Calu3 (cell line): Measurements from ENCODE around the gene ULBP3. TPM values are rescaled to one million over a fixed set of nuclear protein-coding genes. Genes with fewer than 3 reads are reported as not detected.

ENCODE experiments used
- BruUV-seq: library from RNA; stranded (reverse); fragments of 400-500 nt; replicated peaks from 2 replicates; lab custom pipeline; 2021; lab: Mats Ljungman, UMichigan
- CTCF ChIA-PET: fragments of 300-600 bp; sonication (Branson Sonifier 250); formaldehyde crosslinking; loops from one replicate; lab custom pipeline; 2022; ENCODE audit warnings: antibody characterized with exemption; lab: Charles Lee
- DNase-seq: peaks from one replicate; pipeline ENCODE4 v3.0.0; 2022
- H3K27ac Mint-ChIP-seq: one replicate; pipeline ENCODE4 v1.8.0; 2022; ENCODE audit warnings: mixed read lengths; ENCODE audit not compliant: unreplicated experiment
- H3K27me3 Mint-ChIP-seq: one replicate; pipeline ENCODE4 v1.8.0; 2022; ENCODE audit warnings: mixed read lengths; ENCODE audit not compliant: unreplicated experiment
- H3K36me3 Mint-ChIP-seq: one replicate; pipeline ENCODE4 v1.8.0; 2022; ENCODE audit warnings: mild to moderate bottlenecking, moderate library complexity, mixed read lengths; ENCODE audit not compliant: insufficient read depth, unreplicated experiment
- H3K4me1 Mint-ChIP-seq: one replicate; pipeline ENCODE4 v1.8.0; 2022; ENCODE audit warnings: mild to moderate bottlenecking, low read depth, mixed read lengths; ENCODE audit not compliant: unreplicated experiment
- H3K4me3 Mint-ChIP-seq: one replicate; pipeline ENCODE4 v1.8.0; 2022; ENCODE audit warnings: mild to moderate bottlenecking, low read depth, moderate library complexity, mixed read lengths; ENCODE audit not compliant: unreplicated experiment
- H3K9me3 Mint-ChIP-seq: one replicate; pipeline ENCODE4 v1.8.0; 2022; ENCODE audit warnings: low read depth, mixed read lengths; ENCODE audit not compliant: unreplicated experiment
- CTCF ChIP-seq: fragments of 200-600 bp; IDR thresholded peaks from one replicate; pipeline ENCODE4 v1.8.0; 2022; ENCODE audit warnings: antibody characterized with exemption; ENCODE audit not compliant: unreplicated experiment
- intact Hi-C: fragments of 100-400 bp; cut with micrococcal nuclease; formaldehyde crosslinking; loops from one replicate; pipeline ENCODE4 v1.10.0; 2022; ENCODE audit not compliant: unreplicated experiment
- total RNA-seq: library from RNA; stranded (reverse); gene quantifications from 2 replicates; pipeline ENCODE4 v1.2.3, GENCODE V29; 2022

Gene ULBP3
- total RNA-seq, 1 experiment from 2014 or later, result 8.4 TPM

- no TSS peak for BruUV-seq
- Mint-ChIP-seq H3K36me3 (no peaks in the 10 kb centered on the region), H3K9me3 (no peaks in the 10 kb centered on the region), H3K27ac (no peak overlapping the region), H3K4me1 (no peaks in the 10 kb centered on the region), H3K27me3 (peaks cover 68% of the 10 kb centered on the region), H3K4me3 (no peak overlapping the region)
- intact Hi-C loops, result no loop called here
- DNase-seq, result no peak
- TF ChIP-seq CTCF, result no peak
- CTCF ChIA-PET, result no interaction called here
These were observed 15.5 kb downstream of the ULBP3 start for GRCh38 chr6:150053450-150053849.

GRCh38 chr6:150050846-150051245 lies 18.1 kb downstream of the ULBP3 start:
- CTCF ChIA-PET, result no interaction called here
- H3K9me3 Mint-ChIP-seq, result no peaks in the 10 kb centered on the region
- no peak for TF ChIP-seq CTCF
- no peaks in the 10 kb centered on the region for H3K36me3 Mint-ChIP-seq
- no peaks in the 10 kb centered on the region for H3K4me1 Mint-ChIP-seq
- no peak overlapping the region for H3K27ac Mint-ChIP-seq
- DNase-seq, result no peak
- no TSS peak for BruUV-seq
- intact Hi-C loops, result no loop called here
- no peak overlapping the region for H3K4me3 Mint-ChIP-seq
- peaks cover 56% of the 10 kb centered on the region for H3K27me3 Mint-ChIP-seq

- no TSS peak for BruUV-seq
These were observed 20.8 kb downstream of the ULBP3 start for GRCh38 chr6:150048099-150048498.

GRCh38 chr6:150046943-150047342 lies 22.0 kb downstream of the ULBP3 start:
- no peak overlapping the region for H3K4me3 Mint-ChIP-seq
- no peaks in the 10 kb centered on the region for H3K36me3 Mint-ChIP-seq
- intact Hi-C loops, result no loop called here
- H3K27me3 Mint-ChIP-seq, result peaks cover 36% of the 10 kb centered on the region
- no peak for DNase-seq
- no peaks in the 10 kb centered on the region for H3K4me1 Mint-ChIP-seq
- no peak overlapping the region for H3K27ac Mint-ChIP-seq
- CTCF ChIA-PET, result no interaction called here
- no peaks in the 10 kb centered on the region for H3K9me3 Mint-ChIP-seq
- BruUV-seq, result no TSS peak
- TF ChIP-seq CTCF, result no peak

More at GRCh38 chr6:150048099-150048498, 20.8 kb downstream of the ULBP3 start:
- no peak for TF ChIP-seq CTCF
- H3K9me3 Mint-ChIP-seq, result no peaks in the 10 kb centered on the region
- no peaks in the 10 kb centered on the region for H3K4me1 Mint-ChIP-seq
- peaks cover 36% of the 10 kb centered on the region for H3K27me3 Mint-ChIP-seq
- H3K36me3 Mint-ChIP-seq, result no peaks in the 10 kb centered on the region
- intact Hi-C loops, result no loop called here
- H3K27ac Mint-ChIP-seq, result no peak overlapping the region
- H3K4me3 Mint-ChIP-seq, result no peak overlapping the region
- DNase-seq, result no peak
- CTCF ChIA-PET, result no interaction called here
